SK-N-SH (cell line): Measurements from ENCODE around the gene GNAS-AS1. TPM values are rescaled to one million over a fixed set of nuclear protein-coding genes. Genes with fewer than 3 reads are reported as not detected.

ENCODE experiments used
- CTCF ChIA-PET: fragments of 300-600, 350-600 bp; formaldehyde crosslinking; extraction: SDS; loops from one replicate; lab custom pipeline; 2021; lab: Yijun Ruan, JAX
- POLR2A ChIA-PET: fragments of 350-600 bp; sonication (Branson Sonifier 250); formaldehyde crosslinking; extraction: SDS; loops from one replicate; lab custom pipeline; 2020; ENCODE audit warnings: antibody characterized with exemption, inconsistent platforms; lab: Yijun Ruan, JAX
- DNase-seq: peaks from one replicate; pipeline ENCODE4 v3.0.0; 2012
- H2AFZ ChIP-seq: fragments of 200-600 bp; sonication (generic); 2 replicates; pipeline ENCODE4 v1.8.1; 2016; ENCODE audit warnings: antibody characterized with exemption, mild to moderate bottlenecking, low read depth
- H3F3A ChIP-seq: fragments of 200-600 bp; sonication (generic); replicated peaks from 2 replicates; pipeline ENCODE3; 2016; ENCODE audit warnings: antibody characterized with exemption, mild to moderate bottlenecking; ENCODE audit not compliant: insufficient read depth
- H3K27ac ChIP-seq, 2 experiments: fragments of 200-500 bp in 1 of 2; fragments of 200-600 bp in 1 of 2; sonication (Bioruptor generic) in 1 of 2; sonication (generic), shearing (Covaris generic) in 1 of 2; 2 replicates each; pipeline versions ENCODE4 v1.5.1 to v1.6.1; 2014 to 2016; ENCODE audit warnings: low read depth in 2 of 2, inconsistent platforms in 1 of 2, low read length in 1 of 2, mild to moderate bottlenecking in 1 of 2, mixed read lengths in 1 of 2
- H3K27me3 ChIP-seq: fragments of 200-600 bp; sonication (generic), shearing (Covaris generic); 2 replicates; pipeline ENCODE4 v1.6.1; 2016; ENCODE audit warnings: mixed run types; ENCODE audit not compliant: insufficient read depth
- H3K36me3 ChIP-seq, 2 experiments: fragments of 200-500 bp in 1 of 2; fragments of 200-600 bp in 1 of 2; sonication (Bioruptor generic) in 1 of 2; sonication (generic) in 1 of 2; replicated peaks in 1 of 2; 2 replicates each; pipeline versions ENCODE3 to v1.5.1; 2014 to 2016; ENCODE audit warnings: low read length in 1 of 2, mild to moderate bottlenecking in 1 of 2; ENCODE audit not compliant: insufficient read depth in 2 of 2, control insufficient read depth in 1 of 2
- H3K4me1 ChIP-seq, 2 experiments: fragments of 200-500 bp in 1 of 2; fragments of 200-600 bp in 1 of 2; sonication (Bioruptor generic) in 1 of 2; sonication (generic), shearing (Covaris generic) in 1 of 2; 2 replicates each; pipeline versions ENCODE4 v1.5.1 to v1.6.1; 2014 to 2016; ENCODE audit warnings: low read depth in 1 of 2, low read length in 1 of 2, mixed run types in 1 of 2; ENCODE audit not compliant: insufficient read depth in 2 of 2, control insufficient read depth in 1 of 2
- H3K4me2 ChIP-seq: fragments of 200-600 bp; sonication (generic), shearing (Covaris generic); 2 replicates; pipeline ENCODE4 v1.6.1; 2017; ENCODE audit warnings: mixed run types
- H3K4me3 ChIP-seq, 2 experiments: fragments of 200-500 bp in 1 of 2; fragments of 200-600 bp in 1 of 2; sonication (Bioruptor generic) in 1 of 2; sonication (generic), shearing (Covaris generic) in 1 of 2; 2 replicates each; pipeline versions ENCODE4 v1.5.1 to v1.8.1; 2014 to 2016; ENCODE audit warnings: low read depth in 2 of 2, inconsistent platforms in 1 of 2, low read length in 1 of 2, mild to moderate bottlenecking in 1 of 2, mixed read lengths in 1 of 2, moderate library complexity in 1 of 2
- H3K79me2 ChIP-seq: fragments of 200-600 bp; sonication (generic); 2 replicates; pipeline ENCODE4 v1.8.1; 2017; ENCODE audit warnings: mild to moderate bottlenecking; ENCODE audit not compliant: insufficient read depth
- H3K9ac ChIP-seq: fragments of 200-600 bp; sonication (generic); 2 replicates; pipeline ENCODE4 v1.6.1; 2017; ENCODE audit warnings: mixed run types
- H3K9me2 ChIP-seq: fragments of 200-600 bp; sonication (generic); 2 replicates; pipeline ENCODE4 v1.6.1; 2017; ENCODE audit warnings: mixed run types
- H3K9me3 ChIP-seq: fragments of 200-600 bp; sonication (generic); 2 replicates; pipeline ENCODE4 v1.6.1; 2017; ENCODE audit warnings: mixed run types, mild to moderate bottlenecking, moderate library complexity
- H4K20me1 ChIP-seq: fragments of 200-600 bp; sonication (generic); 2 replicates; pipeline ENCODE4 v1.6.1; 2017; ENCODE audit warnings: mild to moderate bottlenecking, mixed run types; ENCODE audit not compliant: insufficient read depth
- CHD2 ChIP-seq: fragments of 150-350 bp; IDR thresholded peaks from 2 replicates; pipeline ENCODE4 v1.6.1; 2018; ENCODE audit warnings: low read length; ENCODE audit not compliant: partially characterized antibody
- ELF1 ChIP-seq: IDR thresholded peaks from 2 replicates; pipeline ENCODE4 v1.4.0; 2012
- EP300 ChIP-seq, 2 experiments: IDR thresholded peaks; 2 replicates each; pipeline versions ENCODE4 v1.4.0 to v1.6.1; 2012; ENCODE audit warnings: borderline replicate concordance in 1 of 2, low read depth in 1 of 2, low read length in 1 of 2
- EZH2phosphoT487 ChIP-seq: fragments of 200-600 bp; sonication (generic); IDR thresholded peaks from 2 replicates; pipeline ENCODE4 v1.6.1; 2017; ENCODE audit warnings: low read depth, mixed run types, mild to moderate bottlenecking, antibody characterized with exemption, moderate library complexity, borderline replicate concordance
- FOXJ3 ChIP-seq: sonication (generic); formaldehyde crosslinking; IDR thresholded peaks from 2 replicates; pipeline ENCODE4 v1.5.1; 2020; ENCODE audit warnings: mild to moderate bottlenecking, missing genetic modification reagents
- FOXM1 ChIP-seq: IDR thresholded peaks from 2 replicates; pipeline ENCODE4 v1.4.0; 2012; ENCODE audit warnings: low read depth, mild to moderate bottlenecking
- GABPA ChIP-seq: IDR thresholded peaks from 2 replicates; pipeline ENCODE4 v1.4.0; 2012; ENCODE audit warnings: low read depth, mild to moderate bottlenecking
- GATA2 ChIP-seq: sonication (generic); formaldehyde crosslinking; IDR thresholded peaks from 2 replicates; pipeline ENCODE4 v1.5.0; 2020; ENCODE audit warnings: mild to moderate bottlenecking, missing genetic modification reagents
- MAX ChIP-seq: IDR thresholded peaks from 2 replicates; pipeline ENCODE4 v1.4.0; 2012; ENCODE audit warnings: low read depth
- MEF2A ChIP-seq: IDR thresholded peaks from 2 replicates; pipeline ENCODE4 v1.4.0; 2012; ENCODE audit warnings: low read depth, borderline replicate concordance
- MXI1 ChIP-seq: IDR thresholded peaks from 2 replicates; pipeline ENCODE4 v1.6.1; 2012; ENCODE audit warnings: mild to moderate bottlenecking, low read depth, low read length, improper control_type of control experiment
- NFIC ChIP-seq: IDR thresholded peaks from 2 replicates; pipeline ENCODE4 v1.4.0; 2012; ENCODE audit warnings: borderline replicate concordance
- NRF1 ChIP-seq: IDR thresholded peaks from 2 replicates; pipeline ENCODE4 v1.6.1; 2012; ENCODE audit warnings: low read depth, mild to moderate bottlenecking, low read length
- RAD21 ChIP-seq: IDR thresholded peaks from 2 replicates; pipeline ENCODE4 v1.6.1; 2012; ENCODE audit warnings: mild to moderate bottlenecking, low read length
- RCOR1 ChIP-seq: fragments of 150-350 bp; IDR thresholded peaks from 2 replicates; pipeline ENCODE4 v1.6.1; 2017; ENCODE audit warnings: antibody characterized with exemption, low read length
- RXRA ChIP-seq: IDR thresholded peaks from 2 replicates; pipeline ENCODE4 v1.4.0; 2012; ENCODE audit warnings: low read depth, mild to moderate bottlenecking, borderline replicate concordance
- SIN3A ChIP-seq: IDR thresholded peaks from 2 replicates; pipeline ENCODE4 v1.6.1; 2012; ENCODE audit warnings: low read depth, mild to moderate bottlenecking, low read length, moderate library complexity, borderline replicate concordance
- SMC3 ChIP-seq: IDR thresholded peaks from 2 replicates; pipeline ENCODE4 v1.6.1; 2012; ENCODE audit warnings: low read depth, low read length, improper control_type of control experiment
- TAF1 ChIP-seq: IDR thresholded peaks from 2 replicates; pipeline ENCODE4 v1.6.1; 2012; ENCODE audit warnings: low read depth, mild to moderate bottlenecking, low read length, moderate library complexity, borderline replicate concordance
- TCF12 ChIP-seq: IDR thresholded peaks from 2 replicates; pipeline ENCODE4 v1.4.0; 2012
- TEAD4 ChIP-seq: IDR thresholded peaks from 2 replicates; pipeline ENCODE4 v1.4.0; 2012; ENCODE audit warnings: mild to moderate bottlenecking, borderline replicate concordance; ENCODE audit not compliant: insufficient read depth
- YY1 ChIP-seq: IDR thresholded peaks from 2 replicates; pipeline ENCODE4 v1.4.0; 2012; ENCODE audit warnings: low read depth, mild to moderate bottlenecking
- ZBTB33 ChIP-seq: IDR thresholded peaks from 2 replicates; pipeline ENCODE4 v1.4.0; 2012; ENCODE audit warnings: low read depth, borderline replicate concordance
- WGBS: methylation state at CpG from one replicate; pipeline ENCODE4 v1.1.6; 2017; ENCODE audit warnings: low lambda C conversion rate; 5-methylcytosine and 5-hydroxymethylcytosine counted together
- polyA plus RNA-seq, 3 experiments: library from polyadenylated mRNA; depleted of rRNA; stranded (reverse); fragments of >200 nt; gene quantifications; 2 replicates each; pipeline ENCODE4 v1.2.3, GENCODE V29; 2012
- TF ChIP-seq, protein P1 (sequence below): IDR thresholded peaks from 2 replicates; pipeline ENCODE4 v1.4.0; 2012; ENCODE audit warnings: low read depth, borderline replicate concordance

GNAS-AS1 gene
- polyA plus RNA-seq, 1 of the 3 experiments (the other 2 are of a cell fraction): 1.5 TPM

DNA sequence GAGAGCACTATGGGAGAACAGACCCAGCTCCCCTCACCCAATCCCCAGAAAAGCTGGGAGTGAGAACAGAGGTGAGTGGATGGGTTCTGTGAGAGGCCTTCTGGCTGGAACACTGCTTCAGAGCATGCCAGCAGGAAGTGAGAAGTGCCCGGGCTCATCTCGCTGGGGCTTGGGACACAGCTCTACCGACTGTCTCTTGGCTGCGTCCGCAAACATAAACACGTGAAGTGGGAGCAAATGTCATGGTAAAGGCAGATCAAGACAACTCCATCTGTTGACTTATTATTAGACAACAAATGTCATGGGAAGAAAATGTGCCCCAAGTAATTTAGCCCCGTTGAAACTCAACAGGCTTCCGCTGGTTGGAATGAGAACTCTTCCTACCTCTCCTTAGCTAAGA, 25.9 kb downstream of the GNAS-AS1 start:
- Histone ChIP-seq H3K4me1 (no peaks in the 10 kb centered on the region), H3F3A (no peaks in the 10 kb centered on the region), H3K9me3 (no peaks in the 10 kb centered on the region), H3K27ac (no peak overlapping the region), H3K4me2 (no peak overlapping the region), H2AFZ (no peak overlapping the region), H3K9ac (no peak overlapping the region), H3K36me3 (no peaks in the 10 kb centered on the region), H3K79me2 (no peaks in the 10 kb centered on the region), H3K9me2 (no peaks in the 10 kb centered on the region), H3K4me3 (no peak overlapping the region), H4K20me1 (no peaks in the 10 kb centered on the region), H3K27me3 (no peaks in the 10 kb centered on the region)
- CTCF ChIA-PET: interaction anchor here (1.1 to 1.3 kb wide), 2 partner anchors 28 to 631 kb away, joined by 3 to 4 read pairs; partner anchors contain the start of gene GNAS
- 83% methylated on average over 8 of the region's 8 CpGs for WGBS
- POLR2A ChIA-PET: no interaction called here
- no peak for DNase-seq
- TF ChIP-seq MAX (no peak), SMC3 (no peak), GABPA (no peak), TCF12 (no peak), MXI1 (no peak), YY1 (no peak), NFIC (no peak), RXRA (no peak), SIN3A (no peak), CHD2 (no peak), ELF1 (no peak), NRF1 (no peak)
- TF ChIP-seq, protein P1, sequence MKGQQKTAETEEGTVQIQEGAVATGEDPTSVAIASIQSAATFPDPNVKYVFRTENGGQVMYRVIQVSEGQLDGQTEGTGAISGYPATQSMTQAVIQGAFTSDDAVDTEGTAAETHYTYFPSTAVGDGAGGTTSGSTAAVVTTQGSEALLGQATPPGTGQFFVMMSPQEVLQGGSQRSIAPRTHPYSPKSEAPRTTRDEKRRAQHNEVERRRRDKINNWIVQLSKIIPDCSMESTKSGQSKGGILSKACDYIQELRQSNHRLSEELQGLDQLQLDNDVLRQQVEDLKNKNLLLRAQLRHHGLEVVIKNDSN: no peak

DNA sequence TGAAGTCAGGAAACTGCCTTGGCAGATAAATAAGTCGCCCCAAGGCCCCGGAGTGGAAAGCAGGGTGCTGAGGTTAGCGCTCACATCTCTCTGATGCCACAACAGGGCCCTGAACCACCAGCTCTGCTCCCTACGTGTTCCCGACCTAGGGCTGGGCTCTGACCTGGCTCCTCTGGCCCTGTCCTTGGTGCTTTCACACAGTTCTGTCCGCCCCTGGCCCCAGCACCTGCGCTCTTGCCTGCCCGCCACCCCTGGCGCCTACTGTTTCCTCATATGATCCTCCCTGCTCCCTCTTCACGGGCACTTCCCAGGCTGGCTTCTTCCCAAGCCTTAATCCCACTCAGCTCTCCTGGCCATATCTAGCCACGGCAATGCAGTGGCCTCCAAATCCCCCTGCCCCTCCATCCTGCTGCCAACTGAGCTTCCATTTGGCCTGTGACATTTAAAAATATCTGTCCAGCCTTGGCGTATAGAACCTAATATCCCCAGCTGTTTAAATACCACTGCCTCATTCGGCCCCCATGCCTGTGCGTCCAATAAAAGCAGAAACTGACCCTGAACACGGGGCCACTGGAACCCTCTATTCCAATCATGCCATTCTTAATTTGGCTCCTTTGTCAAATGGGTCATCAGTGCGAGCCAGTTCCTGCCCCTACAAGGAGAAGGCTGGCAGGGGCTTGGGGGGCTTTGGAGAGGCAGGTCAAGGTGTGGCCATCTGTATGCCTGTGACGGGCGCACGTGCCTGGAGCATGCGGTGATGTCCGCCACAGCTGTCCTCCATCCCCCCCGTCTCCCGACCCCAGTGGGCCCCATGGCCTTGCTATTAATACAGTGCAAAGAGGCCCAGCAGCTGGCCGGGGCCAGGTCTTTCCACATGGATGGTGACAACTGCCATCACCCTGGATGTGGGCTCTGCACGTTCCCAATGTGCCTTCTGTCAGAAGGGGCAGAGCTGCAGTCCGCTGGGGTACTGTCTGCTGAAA, 27.7 kb downstream of the GNAS-AS1 start:
- DNase-seq: no peak
- no peak overlapping the region for H3K4me2 ChIP-seq
- no peak overlapping the region for H2AFZ ChIP-seq
- no peaks in the 10 kb centered on the region for H4K20me1 ChIP-seq
- no peaks in the 10 kb centered on the region for H3K27me3 ChIP-seq
- H3K9ac ChIP-seq: no peak overlapping the region
- H3K79me2 ChIP-seq: no peaks in the 10 kb centered on the region
- H3K9me3 ChIP-seq: no peaks in the 10 kb centered on the region
- no peaks in the 10 kb centered on the region for H3K4me1 ChIP-seq
- CTCF ChIA-PET: no interaction called here
- no peak overlapping the region for H3K4me3 ChIP-seq
- H3K36me3 ChIP-seq: no peaks in the 10 kb centered on the region
- H3F3A ChIP-seq: no peaks in the 10 kb centered on the region
- no peaks in the 10 kb centered on the region for H3K9me2 ChIP-seq
- TF ChIP-seq RAD21 (no peak), TAF1 (no peak), FOXM1 (no peak), EZH2phosphoT487 (no peak), TEAD4 (no peak), MEF2A (no peak), GATA2 (CRISPR knock-in tag) (no peak), ZBTB33 (no peak), RCOR1 (no peak), FOXJ3 (CRISPR knock-in tag) (no peak), GABPA (no peak), YY1 (no peak), ELF1 (no peak), RXRA (no peak), EP300 (IDR thresholded peaks at IDR 0.05; ENCODE audit: borderline replicate concordance in 1 of 2, low read depth in 1 of 2, low read length in 1 of 2) (no peak)
- no peak overlapping the region for H3K27ac ChIP-seq
- POLR2A ChIA-PET: no interaction called here
- WGBS: 83% methylated on average over 16 of the region's 26 CpGs
